DND-41 (cell line): Measurements from ENCODE around the gene CHMP6.

Experiments used
- ATAC-seq: fragments of 200-7000 bp; cut with Tn5 transposase; 3 replicates; pipeline ENCODE4 v1.9.1; 2021; ENCODE audit warnings: low read depth; ENCODE audit not compliant: insufficient read depth
- DNase-seq: peaks from one replicate; pipeline ENCODE4 v3.0.0-alpha.2; 2020
- H2AFZ ChIP-seq: 2 replicates; pipeline ENCODE4 v1.6.0; 2012; ENCODE audit warnings: low read depth, low read length
- H3K27ac ChIP-seq: 2 replicates; pipeline ENCODE4 v1.5.1; 2012; ENCODE audit warnings: low read length, inconsistent platforms
- H3K27me3 ChIP-seq: fragments of 200-600 bp; sonication (generic); 2 replicates; pipeline ENCODE4 v1.6.0; 2012; ENCODE audit warnings: low read length, mild to moderate bottlenecking, inconsistent platforms; ENCODE audit not compliant: insufficient read depth, poor library complexity
- H3K36me3 ChIP-seq: 2 replicates; pipeline ENCODE4 v1.5.1; 2012; ENCODE audit warnings: low read length, inconsistent platforms; ENCODE audit not compliant: insufficient read depth
- H3K4me1 ChIP-seq: 2 replicates; pipeline ENCODE4 v1.5.1; 2012; ENCODE audit warnings: mild to moderate bottlenecking, low read length; ENCODE audit not compliant: insufficient read depth
- H3K4me2 ChIP-seq: 2 replicates; pipeline ENCODE4 v1.6.0; 2012; ENCODE audit warnings: mild to moderate bottlenecking, moderate library complexity, low read length, inconsistent platforms; ENCODE audit not compliant: insufficient read depth
- H3K4me3 ChIP-seq, 2 experiments: fragments of 200-600 bp in 1 of 2; shearing (Covaris generic) in 1 of 2; 2 replicates each; pipeline ENCODE4 v1.5.1; 2012 to 2016; ENCODE audit warnings: inconsistent platforms in 2 of 2, low read length in 2 of 2, mild to moderate bottlenecking in 2 of 2, low read depth in 1 of 2, moderate library complexity in 1 of 2
- H3K79me2 ChIP-seq: 2 replicates; pipeline ENCODE4 v1.6.0; 2012; ENCODE audit warnings: low read length, inconsistent platforms; ENCODE audit not compliant: insufficient read depth
- H3K9ac ChIP-seq: 2 replicates; pipeline ENCODE4 v1.6.0; 2012; ENCODE audit warnings: low read depth, mild to moderate bottlenecking, inconsistent platforms, low read length, moderate library complexity
- H3K9me3 ChIP-seq: 2 replicates; pipeline ENCODE4 v1.5.1; 2012; ENCODE audit warnings: low read length, moderate library complexity, mild to moderate bottlenecking, inconsistent platforms; ENCODE audit not compliant: insufficient read depth, severe bottlenecking
- H4K20me1 ChIP-seq: 2 replicates; pipeline ENCODE4 v1.6.0; 2012; ENCODE audit warnings: low read length; ENCODE audit not compliant: insufficient read depth
- EZH2 ChIP-seq: IDR thresholded peaks from 3 replicates; pipeline ENCODE4 v1.6.1; 2012; ENCODE audit warnings: borderline replicate concordance, low read depth, mild to moderate bottlenecking, moderate library complexity, low read length, inconsistent platforms; ENCODE audit not compliant: severe bottlenecking
- TF ChIP-seq, protein P1 (sequence below): IDR thresholded peaks from 2 replicates; pipeline ENCODE4 v1.5.1; 2012; ENCODE audit warnings: borderline replicate concordance, low read length, moderate library complexity, mild to moderate bottlenecking; ENCODE audit not compliant: poor library complexity, severe bottlenecking; ENCODE audit errors: extremely low read depth

CHMP6 gene

GRCh38 chr17:81043319-81043724 is 51.7 kb downstream of the CHMP6 start:
- no peak for DNase-seq
- H3K9ac ChIP-seq: no peak overlapping the region
- H3K4me1 ChIP-seq: no peaks in the 10 kb centered on the region
- TF ChIP-seq, protein P1, sequence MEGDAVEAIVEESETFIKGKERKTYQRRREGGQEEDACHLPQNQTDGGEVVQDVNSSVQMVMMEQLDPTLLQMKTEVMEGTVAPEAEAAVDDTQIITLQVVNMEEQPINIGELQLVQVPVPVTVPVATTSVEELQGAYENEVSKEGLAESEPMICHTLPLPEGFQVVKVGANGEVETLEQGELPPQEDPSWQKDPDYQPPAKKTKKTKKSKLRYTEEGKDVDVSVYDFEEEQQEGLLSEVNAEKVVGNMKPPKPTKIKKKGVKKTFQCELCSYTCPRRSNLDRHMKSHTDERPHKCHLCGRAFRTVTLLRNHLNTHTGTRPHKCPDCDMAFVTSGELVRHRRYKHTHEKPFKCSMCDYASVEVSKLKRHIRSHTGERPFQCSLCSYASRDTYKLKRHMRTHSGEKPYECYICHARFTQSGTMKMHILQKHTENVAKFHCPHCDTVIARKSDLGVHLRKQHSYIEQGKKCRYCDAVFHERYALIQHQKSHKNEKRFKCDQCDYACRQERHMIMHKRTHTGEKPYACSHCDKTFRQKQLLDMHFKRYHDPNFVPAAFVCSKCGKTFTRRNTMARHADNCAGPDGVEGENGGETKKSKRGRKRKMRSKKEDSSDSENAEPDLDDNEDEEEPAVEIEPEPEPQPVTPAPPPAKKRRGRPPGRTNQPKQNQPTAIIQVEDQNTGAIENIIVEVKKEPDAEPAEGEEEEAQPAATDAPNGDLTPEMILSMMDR: no peak
- no peak for TF ChIP-seq EZH2
- H3K27ac ChIP-seq: no peak overlapping the region
- no peaks in the 10 kb centered on the region for H3K36me3 ChIP-seq
- no peak for ATAC-seq
- H4K20me1 ChIP-seq: peaks cover 25% of the 10 kb centered on the region
- H3K27me3 ChIP-seq: no peaks in the 10 kb centered on the region
- no peak overlapping the region for H3K4me3 ChIP-seq
- no peak overlapping the region for H3K4me2 ChIP-seq
- H2AFZ ChIP-seq: no peak overlapping the region
- no peaks in the 10 kb centered on the region for H3K79me2 ChIP-seq
- no peaks in the 10 kb centered on the region for H3K9me3 ChIP-seq

- peaks cover 24% of the 10 kb centered on the region for H4K20me1 ChIP-seq
- no peak overlapping the region for H3K27ac ChIP-seq
- no peak overlapping the region for H3K4me2 ChIP-seq
- no peak for DNase-seq
- no peak for ATAC-seq
- no peak overlapping the region for H3K9ac ChIP-seq
- H2AFZ ChIP-seq: no peak overlapping the region
- H3K79me2 ChIP-seq: no peaks in the 10 kb centered on the region
- H3K4me1 ChIP-seq: no peaks in the 10 kb centered on the region
- TF ChIP-seq, protein P1: no peak
- no peak for TF ChIP-seq EZH2
- no peaks in the 10 kb centered on the region for H3K36me3 ChIP-seq
- H3K9me3 ChIP-seq: no peaks in the 10 kb centered on the region
- H3K27me3 ChIP-seq: no peaks in the 10 kb centered on the region
- H3K4me3 ChIP-seq: no peak overlapping the region
Measured at GRCh38 chr17:81043725-81044427, 52.2 kb downstream of the CHMP6 start.

DNA sequence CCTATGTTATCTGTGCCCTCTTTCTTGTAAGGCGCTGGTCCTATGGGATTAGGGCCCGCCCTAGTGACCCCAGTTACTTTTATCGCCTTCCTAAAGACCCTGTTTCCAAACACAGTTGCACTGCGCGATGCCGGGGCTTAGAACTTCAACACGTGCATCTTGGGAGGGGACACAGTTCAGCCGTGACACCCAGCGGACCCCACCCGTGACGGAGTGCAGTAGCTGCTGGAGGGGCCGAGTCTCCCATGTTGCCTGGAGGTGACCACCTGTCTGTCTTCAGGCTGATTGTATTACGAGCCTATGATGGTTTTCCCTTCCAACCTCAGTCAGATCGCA is 52.8 kb downstream of the CHMP6 start:
- H2AFZ ChIP-seq: no peak overlapping the region
- H3K4me3 ChIP-seq: no peak overlapping the region
- H3K4me1 ChIP-seq: no peaks in the 10 kb centered on the region
- H3K27ac ChIP-seq: no peak overlapping the region
- H3K79me2 ChIP-seq: no peaks in the 10 kb centered on the region
- TF ChIP-seq, protein P1: no peak
- no peak for TF ChIP-seq EZH2
- no peak overlapping the region for H3K4me2 ChIP-seq
- no peaks in the 10 kb centered on the region for H3K27me3 ChIP-seq
- no peak for ATAC-seq
- peaks cover 18% of the 10 kb centered on the region for H4K20me1 ChIP-seq
- H3K9ac ChIP-seq: no peak overlapping the region
- H3K36me3 ChIP-seq: no peaks in the 10 kb centered on the region
- no peak for DNase-seq
- no peaks in the 10 kb centered on the region for H3K9me3 ChIP-seq
